ENCODE measurements around the gene EDNRA. TPM values are rescaled to one million over a fixed set of nuclear protein-coding genes. Genes with fewer than 3 reads are reported as not detected.

EDNRA gene
- total and polyA plus RNA-seq, 8 donors = 26.6 to 124 (median 101) TPM

- no peak for ATAC-seq
- no peak overlapping the region for H3K27ac ChIP-seq
- H3K9me3 ChIP-seq = peaks cover 0 to 10% of the 10 kb centered on the region in 2 donors
- H3K4me3 ChIP-seq = no peak overlapping the region
- H3K4me1 ChIP-seq = peaks cover 0 to 5% of the 10 kb centered on the region in 2 donors
- no peak for TF ChIP-seq CTCF (IDR thresholded peaks at IDR 0.05)
- no peaks in the 10 kb centered on the region for H3K27me3 ChIP-seq
- no peak for DNase-seq
- intact Hi-C loops (cut with DNase I) = loop anchor here in 1 of 2 donors (10.0 kb wide), 1 partner anchor 471 kb away; no protein-coding TSS in a partner anchor
- H3K36me3 ChIP-seq = no peaks in the 10 kb centered on the region
These were observed 105.1 kb downstream of the EDNRA start for GRCh38 chr4:147586032-147586431.

DNA sequence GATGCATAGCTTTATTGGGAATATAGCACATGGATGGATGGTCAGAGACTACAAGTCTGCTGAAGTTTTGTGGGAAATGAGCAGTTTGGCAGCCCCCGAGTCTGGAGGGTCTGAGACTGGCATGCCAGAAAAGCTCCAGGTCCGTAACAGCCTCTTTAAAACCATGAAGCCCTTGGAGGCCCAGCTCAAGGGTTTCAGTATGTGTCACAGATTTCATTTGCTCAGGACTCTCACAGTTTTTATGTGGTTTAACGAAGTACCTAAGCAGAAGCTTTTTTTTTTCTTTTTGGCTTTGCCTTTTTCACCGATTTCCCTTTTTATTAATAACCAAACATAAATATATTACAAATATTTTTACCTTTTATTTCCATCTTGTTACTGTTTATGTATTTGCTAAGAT, 105.7 kb downstream of the EDNRA start:
- no peak for TF ChIP-seq CTCF (IDR thresholded peaks at IDR 0.05)
- Histone ChIP-seq H3K9me3 (peaks cover 0 to 10% of the 10 kb centered on the region in 2 donors), H3K36me3 (no peaks in the 10 kb centered on the region), H3K4me1 (peaks cover 0 to 5% of the 10 kb centered on the region in 2 donors), H3K27ac (no peak overlapping the region), H3K27me3 (no peaks in the 10 kb centered on the region), H3K4me3 (no peak overlapping the region)
- DNase-seq (no peak), ATAC-seq (no peak)
- intact Hi-C loops (cut with DNase I) = loop anchor here in 1 of 2 donors (10.0 kb wide), 1 partner anchor 472 kb away; no protein-coding TSS in a partner anchor

DNA sequence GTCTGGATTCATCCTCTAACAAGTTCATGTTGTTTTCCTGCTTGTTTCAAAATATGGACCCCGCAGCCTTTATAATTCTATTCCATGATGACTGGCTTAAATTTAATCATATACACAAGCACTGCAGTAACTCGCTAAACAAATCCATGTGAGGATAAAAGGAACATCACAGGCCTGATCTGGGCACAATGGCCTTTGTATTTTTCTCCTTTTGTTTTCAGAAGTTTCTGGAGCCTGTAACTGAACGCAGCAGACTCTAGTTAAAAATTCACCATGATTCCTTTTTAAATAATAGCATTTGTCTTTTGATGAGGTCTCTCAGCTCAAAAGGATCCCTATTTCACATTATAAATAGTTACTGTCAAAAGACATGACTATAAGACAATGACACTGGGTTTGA, 106.1 kb downstream of the EDNRA start:
- DNase-seq (no peak), ATAC-seq (no peak)
- Histone ChIP-seq H3K27me3 (no peaks in the 10 kb centered on the region), H3K36me3 (no peaks in the 10 kb centered on the region), H3K4me3 (no peak overlapping the region), H3K4me1 (peaks cover 0 to 5% of the 10 kb centered on the region in 2 donors), H3K27ac (no peak overlapping the region), H3K9me3 (peaks cover 0 to 10% of the 10 kb centered on the region in 2 donors)
- TF ChIP-seq CTCF (IDR thresholded peaks at IDR 0.05) = no peak
- intact Hi-C loops (cut with DNase I) = loop anchor here in 1 of 2 donors (10.0 kb wide), 1 partner anchor 472 kb away; no protein-coding TSS in a partner anchor

GRCh38 chr4:147589586-147589985, 108.7 kb downstream of the EDNRA start:
- intact Hi-C loops (cut with DNase I) = loop anchor here in 1 of 2 donors (10.0 kb wide), 1 partner anchor 475 kb away; no protein-coding TSS in a partner anchor
- DNase-seq (no peak), ATAC-seq (peak; percentile 49)
- Histone ChIP-seq H3K4me3 (no peak overlapping the region), H3K27ac (peak overlapping the region in 1 of 2 donors; percentile 33), H3K9me3 (peaks cover 0 to 6% of the 10 kb centered on the region in 2 donors), H3K36me3 (no peaks in the 10 kb centered on the region), H3K27me3 (no peaks in the 10 kb centered on the region), H3K4me1 (peaks cover 0 to 5% of the 10 kb centered on the region in 2 donors)
- no peak for TF ChIP-seq CTCF (IDR thresholded peaks at IDR 0.05)

- intact Hi-C loops (cut with DNase I) = no loop called here
- Histone ChIP-seq H3K9me3 (no peaks in the 10 kb centered on the region), H3K27ac (peak overlapping the region in 1 of 2 donors; percentile 33), H3K4me1 (peaks cover 0 to 5% of the 10 kb centered on the region in 2 donors), H3K36me3 (no peaks in the 10 kb centered on the region), H3K4me3 (no peak overlapping the region), H3K27me3 (no peaks in the 10 kb centered on the region)
- ATAC-seq (peak; percentile 85), DNase-seq (peak in 3 of 4 donors; percentile 38 to 86 (median 71))
- TF ChIP-seq CTCF (IDR thresholded peaks at IDR 0.05) = peak; percentile 32 to 62
These were observed 109.5 kb downstream of the EDNRA start for GRCh38 chr4:147590249-147590920.

Measured in left lung (tissue), 10 donors.